Lung (tissue), 12 donors: Measurements from ENCODE around the gene ZDHHC8. TPM values are rescaled to one million over a fixed set of nuclear protein-coding genes. Genes with fewer than 3 reads are reported as not detected.
A peak's percentile ranks its signal among the peaks of the same experiment; 100 is the strongest.

ENCODE experiments used
- ATAC-seq: fragments of 200-7000 bp; cut with Tn5 transposase; one replicate; pipeline ENCODE4 v1.9.1; 2020; ENCODE audit warnings: moderate number of reproducible peaks; ENCODE audit not compliant: insufficient read depth, low FRiP score
- DNase-seq, 3 donors: peaks; one replicate each; pipeline ENCODE4 v3.0.0-alpha.2; 2013 to 2017
- H3K27ac ChIP-seq, 2 donors: one replicate each; pipeline ENCODE4 v1.5.1; 2013; ENCODE audit warnings: mild to moderate bottlenecking in 2 of 2, moderate library complexity in 2 of 2, control low read depth in 1 of 2, inconsistent platforms in 1 of 2, low read depth in 1 of 2, low read length in 1 of 2
- H3K27me3 ChIP-seq, 3 donors: one replicate each; pipeline ENCODE4 v1.5.1; 2013; ENCODE audit warnings: low read length in 2 of 3; ENCODE audit not compliant: control insufficient read depth in 3 of 3, insufficient read depth in 3 of 3
- H3K36me3 ChIP-seq, 4 donors: one replicate each; pipeline ENCODE4 v1.5.1; 2013; ENCODE audit warnings: low read length in 4 of 4, mild to moderate bottlenecking in 1 of 4, moderate library complexity in 1 of 4; ENCODE audit not compliant: control insufficient read depth in 4 of 4, insufficient read depth in 4 of 4
- H3K4me1 ChIP-seq, 5 donors: one replicate each; pipeline ENCODE4 v1.5.1; 2013; ENCODE audit warnings: low read length in 5 of 5, mild to moderate bottlenecking in 2 of 5, moderate library complexity in 1 of 5; ENCODE audit not compliant: control insufficient read depth in 5 of 5, insufficient read depth in 5 of 5
- H3K4me3 ChIP-seq: one replicate; pipeline ENCODE4 v1.5.1; 2013; ENCODE audit warnings: mild to moderate bottlenecking, control low read depth, moderate library complexity
- H3K9ac ChIP-seq, 2 donors: one replicate each; pipeline ENCODE4 v1.5.1; 2013; ENCODE audit warnings: low read length in 2 of 2, control low read depth in 1 of 2; ENCODE audit not compliant: insufficient read depth in 1 of 2
- H3K9me3 ChIP-seq, 4 donors: one replicate each; pipeline ENCODE4 v1.5.1; 2013; ENCODE audit warnings: low read length in 3 of 4, mild to moderate bottlenecking in 1 of 4, moderate library complexity in 1 of 4; ENCODE audit not compliant: control insufficient read depth in 4 of 4, insufficient read depth in 3 of 4
- WGBS, 2 donors: extraction: QIAGEN DNeasy Blood & Tissue Kit; methylation state at CpG; one replicate each; pipeline ENCODE4 v1.1.7; 2013; 5-methylcytosine and 5-hydroxymethylcytosine counted together
- polyA plus RNA-seq, 2 donors: library from polyadenylated mRNA; stranded (reverse); fragments of 200-250 nt; gene quantifications; one replicate each; pipeline ENCODE4 v1.2.1, GENCODE V29; 2013
- total RNA-seq, 2 donors: library from RNA; depleted of rRNA in 1 of 2; stranded (reverse); fragments of >200 nt in 1 of 2; gene quantifications; one replicate each; pipeline ENCODE4 v1.2.1, GENCODE V29; 2014 to 2021
- TF ChIP-seq, protein P1 (sequence below): IDR thresholded peaks from 2 replicates; pipeline ENCODE4 v1.5.1; 2012; ENCODE audit warnings: mild to moderate bottlenecking; ENCODE audit errors: control extremely low read depth, extremely low read depth
- donor health status: control.
- donor health status: control.
- donor health status: Bipolar disorder and iron deficiency.
- donor health status: healthy.
- donor health status: DM: yes; HTN: yes; CAD: no.

Gene ZDHHC8
- total and polyA plus RNA-seq, 4 donors: 28.4 to 75.1 (median 35.5) TPM

DNA sequence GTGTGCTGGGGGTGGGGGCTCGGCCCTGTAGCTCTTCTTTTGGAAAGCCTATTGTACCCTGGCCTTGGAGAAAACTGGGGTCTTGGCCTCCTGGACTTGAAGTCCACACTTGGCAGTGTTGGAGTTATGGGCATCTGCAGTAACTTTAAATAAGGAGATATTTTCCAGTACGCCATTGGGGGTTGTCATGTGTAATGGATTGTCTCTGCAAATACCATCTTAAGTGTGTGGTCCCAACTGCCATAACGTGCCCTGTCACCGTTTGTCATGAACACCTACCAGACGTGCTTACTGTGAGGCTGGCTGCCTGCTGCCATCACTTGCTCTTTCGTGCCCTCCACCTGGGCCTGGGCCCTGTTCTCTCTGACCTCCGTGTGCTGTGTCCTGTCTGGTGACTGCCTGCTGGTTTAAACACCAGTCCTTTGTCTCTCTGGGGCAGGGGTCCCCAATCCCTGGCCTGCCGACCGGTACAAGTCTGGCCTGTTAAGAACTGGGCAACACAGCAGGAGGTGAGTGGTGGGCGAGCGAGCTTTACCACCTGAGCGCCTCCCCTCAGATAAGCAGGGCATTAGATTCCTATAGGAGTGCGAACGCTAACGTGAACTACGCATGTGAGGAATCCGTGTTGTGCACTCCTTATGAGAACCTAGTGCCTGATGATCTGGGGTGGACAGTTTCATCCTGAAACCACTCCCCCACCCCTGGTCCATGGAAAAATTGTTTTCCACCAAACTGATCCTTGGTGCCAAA, 3.6 kb upstream of the ZDHHC8 start:
- Histone ChIP-seq H3K9ac (no peak overlapping the region), H3K36me3 (peaks cover 0 to 35% (median 3%) of the 10 kb centered on the region in 4 donors), H3K4me3 (no peak overlapping the region), H3K4me1 (peaks cover 0 to 13% (median 5%) of the 10 kb centered on the region in 5 donors), H3K27ac (no peak overlapping the region), H3K9me3 (no peaks in the 10 kb centered on the region), H3K27me3 (no peaks in the 10 kb centered on the region)
- 76 to 88% methylated on average over 17 of the region's 17 CpGs for WGBS, 2 donors
- ATAC-seq: no peak
- TF ChIP-seq, protein P1, sequence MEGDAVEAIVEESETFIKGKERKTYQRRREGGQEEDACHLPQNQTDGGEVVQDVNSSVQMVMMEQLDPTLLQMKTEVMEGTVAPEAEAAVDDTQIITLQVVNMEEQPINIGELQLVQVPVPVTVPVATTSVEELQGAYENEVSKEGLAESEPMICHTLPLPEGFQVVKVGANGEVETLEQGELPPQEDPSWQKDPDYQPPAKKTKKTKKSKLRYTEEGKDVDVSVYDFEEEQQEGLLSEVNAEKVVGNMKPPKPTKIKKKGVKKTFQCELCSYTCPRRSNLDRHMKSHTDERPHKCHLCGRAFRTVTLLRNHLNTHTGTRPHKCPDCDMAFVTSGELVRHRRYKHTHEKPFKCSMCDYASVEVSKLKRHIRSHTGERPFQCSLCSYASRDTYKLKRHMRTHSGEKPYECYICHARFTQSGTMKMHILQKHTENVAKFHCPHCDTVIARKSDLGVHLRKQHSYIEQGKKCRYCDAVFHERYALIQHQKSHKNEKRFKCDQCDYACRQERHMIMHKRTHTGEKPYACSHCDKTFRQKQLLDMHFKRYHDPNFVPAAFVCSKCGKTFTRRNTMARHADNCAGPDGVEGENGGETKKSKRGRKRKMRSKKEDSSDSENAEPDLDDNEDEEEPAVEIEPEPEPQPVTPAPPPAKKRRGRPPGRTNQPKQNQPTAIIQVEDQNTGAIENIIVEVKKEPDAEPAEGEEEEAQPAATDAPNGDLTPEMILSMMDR: no peak
- DNase-seq: no peak

GRCh38 chr22:20128619-20128901, 3.0 kb upstream of the ZDHHC8 start:
- Histone ChIP-seq H3K4me3 (no peak overlapping the region), H3K27ac (peak overlapping the region in 1 of 2 donors; percentile 23), H3K9me3 (no peaks in the 10 kb centered on the region), H3K27me3 (no peaks in the 10 kb centered on the region), H3K4me1 (peaks cover 0 to 13% (median 5%) of the 10 kb centered on the region in 5 donors), H3K36me3 (peaks cover 0 to 32% (median 3%) of the 10 kb centered on the region in 4 donors), H3K9ac (no peak overlapping the region)
- 63 to 74% methylated on average over 2 of the region's 2 CpGs for WGBS, 2 donors
- no peak for ATAC-seq
- no peak for DNase-seq
- TF ChIP-seq, protein P1: no peak

DNA sequence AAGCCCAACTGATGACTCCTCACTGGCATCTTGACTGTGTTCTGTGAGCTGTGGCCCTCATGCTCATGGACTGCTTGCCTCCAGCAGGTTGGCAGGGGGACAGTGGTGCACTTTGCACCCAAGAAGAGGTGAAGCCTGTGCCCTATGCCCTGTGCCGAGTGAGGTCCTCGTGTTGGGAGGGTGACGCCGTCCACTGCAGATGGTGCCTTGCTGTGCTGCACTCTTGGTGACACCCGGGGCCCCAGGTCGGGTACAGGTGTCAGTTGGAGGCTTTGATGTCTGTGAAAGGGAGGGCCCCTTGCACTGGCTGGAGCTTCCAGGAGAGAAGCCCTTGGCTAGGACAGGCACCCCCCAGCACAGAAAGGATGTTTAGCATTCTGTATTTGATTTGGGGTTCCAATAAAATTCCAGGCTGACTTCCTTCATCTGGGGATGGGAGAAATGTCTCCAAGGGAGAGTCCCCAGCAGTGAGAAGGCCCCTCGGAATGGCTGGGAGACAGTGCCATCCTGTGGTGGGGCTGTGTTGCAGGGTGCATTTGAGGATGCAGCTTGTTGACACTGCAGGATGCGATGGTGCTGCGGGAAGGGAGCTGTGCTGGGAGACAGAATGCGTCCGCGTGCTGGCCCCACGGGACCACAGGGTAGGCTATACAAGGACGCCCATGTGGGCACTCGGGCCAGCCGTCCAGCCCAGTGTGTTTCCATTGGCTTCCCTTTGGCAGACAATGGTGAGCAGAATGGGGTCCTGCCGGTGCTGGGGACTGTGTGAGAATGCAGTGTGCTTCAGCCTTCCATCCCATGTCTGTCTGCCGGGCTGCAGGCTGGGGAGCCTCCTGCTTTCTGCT, 2.5 kb upstream of the ZDHHC8 start:
- Histone ChIP-seq H3K9me3 (no peaks in the 10 kb centered on the region), H3K27me3 (no peaks in the 10 kb centered on the region), H3K9ac (no peak overlapping the region), H3K27ac (peak overlapping the region; percentile 9 to 23), H3K36me3 (peaks cover 0 to 26% (median 2%) of the 10 kb centered on the region in 4 donors), H3K4me1 (peaks cover 0 to 15% (median 5%) of the 10 kb centered on the region in 5 donors), H3K4me3 (no peak overlapping the region)
- no peak for DNase-seq
- ATAC-seq: no peak
- WGBS, 2 donors: 47 to 52% methylated on average over 18 of the region's 18 CpGs
- TF ChIP-seq, protein P1: peak; percentile 2
